Mucosa of descending colon (tissue), 3 donors: ENCODE results near the gene ERP29. TPM values are rescaled to one million over a fixed set of nuclear protein-coding genes. Genes with fewer than 3 reads are reported as not detected.
"Not testable (repeated sequence)": the region's sequence is repeated elsewhere in the genome, so short reads cannot be mapped to it uniquely, and the experiment has no call there.

Experiments
- ATAC-seq: fragments of 200-7000 bp; cut with Tn5 transposase; one replicate; pipeline ENCODE4 v1.9.1; 2020; ENCODE audit warnings: mild to moderate bottlenecking, moderate library complexity
- DNase-seq, 3 donors: peaks; one replicate each; pipeline ENCODE4 v3.0.0-alpha.2; 2020
- H3K36me3 ChIP-seq: fragments of 200-600 bp; one replicate; pipeline ENCODE4 v1.8.0; 2021; ENCODE audit warnings: low read depth, mild to moderate bottlenecking
- H3K4me1 ChIP-seq: fragments of 200-600 bp; one replicate; pipeline ENCODE4 v1.8.0; 2021; ENCODE audit warnings: low read depth, mild to moderate bottlenecking
- H3K4me3 ChIP-seq: fragments of 200-600 bp; one replicate; pipeline ENCODE4 v1.8.0; 2021; ENCODE audit warnings: mild to moderate bottlenecking
- H3K9me3 ChIP-seq: fragments of 200-600 bp; one replicate; pipeline ENCODE4 v1.8.0; 2021; ENCODE audit warnings: mild to moderate bottlenecking
- intact Hi-C, 2 donors: fragments of 100-400 bp; cut with DNase I in 1 of 2; cut with micrococcal nuclease in 1 of 2; formaldehyde crosslinking; loops; one replicate each; pipeline versions ENCODE4 v1.11.0 to v1.11.1; 2022; cut with DNase I, micrococcal nuclease
- total RNA-seq, 3 donors: library from RNA; stranded (reverse); fragmentation: NEBNext Ultra II Directional in 2 of 3; extraction: Animal tissue kit (Norgen Biotek cat#: 25700) in 2 of 3; gene quantifications; one replicate each; pipeline versions ENCODE4 v1.2.1 to v1.2.4, GENCODE V29; 2021 to 2023
- TF ChIP-seq, protein P1 (sequence below): fragments of 200-600 bp; IDR thresholded peaks from one replicate; pipeline ENCODE4 v1.8.0; 2022; ENCODE audit warnings: antibody characterized with exemption, mild to moderate bottlenecking
- donor health status: DM: no; HTN: no; CAD: no; lungs with moderate emphysema.
- donor health status: DM: no; HTN: no; CAD: no.
- donor health status: DM: no; HTN: yes; CAD: no.

Gene ERP29
- total RNA-seq, 3 donors from 2014 or later, result 108 to 112 (median 109) TPM

DNA sequence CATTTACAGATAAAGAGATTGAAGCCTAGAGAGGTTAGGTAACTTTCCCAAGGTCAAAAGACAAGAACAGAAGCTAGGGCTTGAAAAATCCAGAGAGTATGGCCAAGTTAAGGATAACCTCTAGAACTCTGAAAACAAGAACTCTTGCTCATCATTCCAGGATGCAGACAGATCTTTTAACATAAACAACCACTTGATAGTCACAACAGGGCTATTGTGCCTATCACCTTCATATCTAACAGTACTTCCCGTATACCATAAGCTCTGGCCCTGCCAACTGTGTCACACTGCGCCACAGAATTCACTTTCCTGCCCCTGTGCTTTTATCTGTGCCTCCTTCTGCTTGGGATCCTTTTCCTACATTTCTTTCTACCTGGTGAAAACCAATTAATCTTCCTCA lies 18.2 kb downstream of the ERP29 start:
- no peak for DNase-seq
- H3K9me3 ChIP-seq, result no peaks in the 10 kb centered on the region
- no peak for ATAC-seq
- no peak overlapping the region for H3K4me3 ChIP-seq
- H3K4me1 ChIP-seq, result no peaks in the 10 kb centered on the region
- TF ChIP-seq, protein P1, sequence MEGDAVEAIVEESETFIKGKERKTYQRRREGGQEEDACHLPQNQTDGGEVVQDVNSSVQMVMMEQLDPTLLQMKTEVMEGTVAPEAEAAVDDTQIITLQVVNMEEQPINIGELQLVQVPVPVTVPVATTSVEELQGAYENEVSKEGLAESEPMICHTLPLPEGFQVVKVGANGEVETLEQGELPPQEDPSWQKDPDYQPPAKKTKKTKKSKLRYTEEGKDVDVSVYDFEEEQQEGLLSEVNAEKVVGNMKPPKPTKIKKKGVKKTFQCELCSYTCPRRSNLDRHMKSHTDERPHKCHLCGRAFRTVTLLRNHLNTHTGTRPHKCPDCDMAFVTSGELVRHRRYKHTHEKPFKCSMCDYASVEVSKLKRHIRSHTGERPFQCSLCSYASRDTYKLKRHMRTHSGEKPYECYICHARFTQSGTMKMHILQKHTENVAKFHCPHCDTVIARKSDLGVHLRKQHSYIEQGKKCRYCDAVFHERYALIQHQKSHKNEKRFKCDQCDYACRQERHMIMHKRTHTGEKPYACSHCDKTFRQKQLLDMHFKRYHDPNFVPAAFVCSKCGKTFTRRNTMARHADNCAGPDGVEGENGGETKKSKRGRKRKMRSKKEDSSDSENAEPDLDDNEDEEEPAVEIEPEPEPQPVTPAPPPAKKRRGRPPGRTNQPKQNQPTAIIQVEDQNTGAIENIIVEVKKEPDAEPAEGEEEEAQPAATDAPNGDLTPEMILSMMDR, result no peak
- peaks cover 5% of the 10 kb centered on the region for H3K36me3 ChIP-seq
- intact Hi-C loops, result no loop called here

DNA sequence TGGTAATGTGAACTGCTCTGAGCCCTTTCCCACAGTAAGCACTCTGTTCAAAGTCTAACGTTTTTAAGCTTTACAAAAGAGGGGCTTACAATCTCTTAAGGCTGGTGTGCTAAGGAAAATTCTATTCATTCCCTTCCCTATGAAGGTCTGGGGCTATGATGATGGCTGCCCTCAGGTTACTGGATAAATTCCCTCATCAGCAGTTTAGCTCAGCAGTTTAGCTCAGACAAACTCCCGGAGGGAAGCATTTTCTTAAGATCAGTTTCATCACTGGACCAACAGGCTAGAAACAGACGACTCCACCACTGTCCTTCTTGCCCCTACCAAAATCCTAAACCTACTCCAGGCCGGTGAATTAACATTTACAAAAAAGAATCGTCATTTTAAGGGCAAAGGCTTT lies 19.1 kb downstream of the ERP29 start:
- TF ChIP-seq, protein P1, result no peak
- ATAC-seq (no peak), DNase-seq (no peak)
- peaks cover 5% of the 10 kb centered on the region for H3K36me3 ChIP-seq
- no peaks in the 10 kb centered on the region for H3K9me3 ChIP-seq
- no peaks in the 10 kb centered on the region for H3K4me1 ChIP-seq
- H3K4me3 ChIP-seq, result no peak overlapping the region
- intact Hi-C loops, result no loop called here

DNA sequence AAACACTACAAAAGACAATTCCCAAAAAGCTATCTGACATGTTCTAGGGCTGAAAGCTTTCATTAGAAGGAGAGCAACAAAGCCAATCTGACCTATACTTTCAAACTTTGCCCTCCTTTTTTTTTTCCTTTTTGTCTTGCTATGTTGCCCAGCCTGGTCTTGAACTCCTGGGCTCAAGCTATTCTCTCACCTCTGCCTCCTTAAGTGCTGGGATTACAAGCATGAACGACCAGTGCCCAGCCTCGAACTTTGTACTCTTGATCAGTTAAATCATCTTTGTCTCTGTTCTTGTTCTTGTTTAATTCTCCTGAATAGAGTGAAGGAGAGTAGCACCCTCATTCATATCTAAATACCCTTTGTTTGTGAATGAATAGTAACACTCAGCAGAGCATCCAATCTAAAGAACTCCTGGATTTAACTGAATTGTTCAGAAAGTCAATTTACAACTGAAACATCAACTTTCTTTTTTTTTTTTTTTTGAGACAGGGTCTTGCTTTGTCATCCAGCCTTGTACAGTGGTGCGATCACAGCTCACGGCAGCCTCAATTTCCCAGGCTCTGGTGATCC lies 22.1 kb downstream of the ERP29 start:
- Histone ChIP-seq H3K9me3 (no peaks in the 10 kb centered on the region), H3K36me3 (no peaks in the 10 kb centered on the region), H3K4me1 (no peaks in the 10 kb centered on the region), H3K4me3 (no peak overlapping the region)
- TF ChIP-seq, protein P1, result no peak
- DNase-seq (no peak), ATAC-seq (no peak)
- intact Hi-C loops, result no loop called here

DNA sequence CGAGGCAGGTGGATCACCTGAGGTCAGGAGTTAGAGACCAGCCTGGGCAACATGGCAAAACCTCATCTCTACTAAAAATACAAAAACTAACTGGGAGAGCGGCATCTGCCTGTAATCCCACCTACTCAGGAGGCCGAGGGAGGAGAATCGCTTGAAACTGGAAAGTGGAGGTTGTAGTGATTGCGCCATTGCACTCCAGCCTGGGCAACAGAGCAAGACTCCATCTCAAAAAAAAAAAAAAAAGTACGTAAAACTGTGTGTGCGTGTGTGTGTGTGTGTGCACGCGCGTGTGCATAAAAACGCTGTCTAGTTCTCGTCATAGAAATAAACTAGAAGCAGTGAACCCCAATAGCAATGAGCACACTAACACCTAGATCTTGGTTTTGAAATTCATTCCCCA lies 23.4 kb downstream of the ERP29 start:
- ATAC-seq, H3K4me3 ChIP-seq, DNase-seq, H3K4me1 ChIP-seq, H3K36me3 ChIP-seq, intact Hi-C loops, H3K9me3 ChIP-seq: not testable (repeated sequence)

DNA sequence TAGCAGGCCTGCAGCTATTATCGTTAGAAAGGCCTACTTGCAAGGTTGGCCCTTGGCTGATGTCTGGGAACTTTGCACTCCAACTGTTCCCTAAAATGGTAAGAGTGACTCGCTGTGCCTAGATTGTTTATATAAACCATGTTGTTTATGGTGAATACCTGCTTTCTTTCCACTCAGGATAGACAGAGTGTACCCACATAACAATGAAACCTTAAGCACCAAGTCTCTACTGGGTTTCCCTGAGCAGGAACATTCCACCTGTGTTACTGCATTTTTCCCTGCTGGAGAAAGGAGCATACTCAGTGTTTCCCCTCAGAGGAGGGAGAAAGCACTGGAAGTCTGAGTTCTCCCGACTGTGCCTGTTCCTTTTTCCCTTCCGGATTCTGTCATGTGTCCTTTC lies 32.8 kb downstream of the ERP29 start:
- Histone ChIP-seq H3K4me1 (no peaks in the 10 kb centered on the region), H3K9me3 (no peaks in the 10 kb centered on the region), H3K36me3 (peaks cover 21% of the 10 kb centered on the region), H3K4me3 (no peak overlapping the region)
- TF ChIP-seq, protein P1, result no peak
- DNase-seq (no peak), ATAC-seq (no peak)
- intact Hi-C loops, result no loop called here

DNA sequence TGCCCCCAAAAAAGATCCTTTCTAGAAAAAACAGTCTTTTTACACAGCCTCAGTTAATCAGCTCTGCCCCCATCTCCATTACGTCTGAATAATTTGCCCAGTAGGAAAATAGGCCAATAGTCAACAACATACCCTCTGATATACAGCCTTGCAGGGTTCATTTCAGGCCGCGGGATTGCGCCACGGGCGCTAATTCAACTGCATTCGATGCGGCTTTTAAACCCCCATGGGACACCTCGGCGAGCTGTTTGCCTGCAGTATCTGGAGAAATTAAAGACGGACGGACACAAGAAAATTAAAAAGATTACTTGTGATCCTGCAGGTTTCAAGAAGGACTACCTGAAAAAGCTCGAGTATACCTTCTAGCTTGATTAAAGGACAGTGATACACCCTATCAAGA lies 36.1 kb downstream of the ERP29 start:
- DNase-seq, result no peak

More for the DNA sequence above, 36.1 kb downstream of the ERP29 start:
- H3K4me1 ChIP-seq, result no peaks in the 10 kb centered on the region
- H3K4me3 ChIP-seq, result no peak overlapping the region
- TF ChIP-seq, protein P1, result no peak
- H3K9me3 ChIP-seq, result no peaks in the 10 kb centered on the region
- H3K36me3 ChIP-seq, result peaks cover 21% of the 10 kb centered on the region
- ATAC-seq, result no peak
- intact Hi-C loops, result no loop called here
